ENCODE results near the gene UNC93B1. TPM values are rescaled to one million over a fixed set of nuclear protein-coding genes. Genes with fewer than 3 reads are reported as not detected.

UNC93B1 gene
- total and polyA plus RNA-seq, 2 of the 13 experiments (the other 11 are each of a cell fraction or from before 2014, with no cell fraction given): 8.8 to 18.9 TPM

GRCh38 chr11:68021167-68021787 is 17.4 kb upstream of the UNC93B1 start (continued):
- TF ChIP-seq PAXIP1 (CRISPR knock-in tag; conservative IDR thresholded peaks at IDR 0.05): no peak
- TF ChIP-seq FOXA1 (IDR thresholded peaks at IDR 0.05): no peak
- TF ChIP-seq FOXA1 (CRISPR knock-in tag; IDR thresholded peaks at IDR 0.05): no peak
- no peak for TF ChIP-seq ZNF101 (CRISPR knock-in tag; IDR thresholded peaks at IDR 0.05; ENCODE audit: borderline replicate concordance, low read depth)
- no peak for TF ChIP-seq CREB1 (IDR thresholded peaks at IDR 0.05)
- TF ChIP-seq CREB1 (CRISPR knock-in tag; IDR thresholded peaks at IDR 0.05): no peak
- TF ChIP-seq YEATS4 (CRISPR knock-in tag; IDR thresholded peaks at IDR 0.05; ENCODE audit: borderline replicate concordance): 0 out of 2 replicates have a peak, but pooled peaks have one; percentile 12
- TF ChIP-seq KIAA2018 (CRISPR knock-in tag; IDR thresholded peaks at IDR 0.05; ENCODE audit: borderline replicate concordance): no peak
- TF ChIP-seq ZNF776 (CRISPR knock-in tag; IDR thresholded peaks at IDR 0.05): 0 out of 2 replicates have a peak, but pooled peaks have one; percentile 45
- no peak for TF ChIP-seq RFX5 (IDR thresholded peaks at IDR 0.05; ENCODE audit: low read depth, low read length)
- TF ChIP-seq MAX (IDR thresholded peaks at IDR 0.05): 0 out of 2 replicates have a peak, but pooled peaks have one; percentile 13
- no peak for TF ChIP-seq ZNF343 (CRISPR knock-in tag; IDR thresholded peaks at IDR 0.05)
- no peak for TF ChIP-seq REPIN1 (CRISPR knock-in tag; IDR thresholded peaks at IDR 0.05; ENCODE audit: borderline replicate concordance, low read depth)
- TF ChIP-seq ZNF788 (CRISPR knock-in tag; IDR thresholded peaks at IDR 0.05; ENCODE audit: borderline replicate concordance): 0 out of 2 replicates have a peak, but pooled peaks have one; percentile 25
- no peak for TF ChIP-seq ZNF792 (CRISPR knock-in tag; IDR thresholded peaks at IDR 0.05)
- TF ChIP-seq ZBTB38 (CRISPR knock-in tag; IDR thresholded peaks at IDR 0.05): 0 out of 2 replicates have a peak, but pooled peaks have one; percentile 17
- no peak for TF ChIP-seq SMAD9 (CRISPR knock-in tag; IDR thresholded peaks at IDR 0.05)
- no peak for TF ChIP-seq ZNF264 (CRISPR knock-in tag; IDR thresholded peaks at IDR 0.05)
- TF ChIP-seq MXD1 (CRISPR knock-in tag; IDR thresholded peaks at IDR 0.05): no peak; the same call in 1 of the 2 replicates
- TF ChIP-seq ZFP1 (CRISPR knock-in tag; IDR thresholded peaks at IDR 0.05): no peak
